GM12801 (cell line): ENCODE results near the gene METTL23.

Experiments used
- CTCF ChIP-seq: IDR thresholded peaks from one replicate; pipeline ENCODE4 v1.5.1; 2011; ENCODE audit warnings: control low read depth; ENCODE audit not compliant: insufficient read length; ENCODE audit errors: extremely low read depth

The METTL23 gene

GRCh38 chr17:76683011-76683755 lies 43.5 kb upstream of the METTL23 start:
- no peak for TF ChIP-seq CTCF

- TF ChIP-seq CTCF: no peak
These were observed 42.5 kb upstream of the METTL23 start for GRCh38 chr17:76683921-76684745.

- no peak for TF ChIP-seq CTCF
These were observed 41.9 kb upstream of the METTL23 start for GRCh38 chr17:76684756-76685155.

GRCh38 chr17:76685366-76685765 lies 41.3 kb upstream of the METTL23 start:
- TF ChIP-seq CTCF: no peak

GRCh38 chr17:76685846-76686245 lies 40.8 kb upstream of the METTL23 start:
- TF ChIP-seq CTCF: no peak

GRCh38 chr17:76686538-76687297 lies 39.9 kb upstream of the METTL23 start:
- no peak for TF ChIP-seq CTCF
